OCI-LY7 (cell line): Measurements from ENCODE around the gene SIDT1.

ENCODE experiments used
- CTCF ChIP-seq: fragments of 200-600 bp; sonication (generic); conservative IDR thresholded peaks from 2 replicates; pipeline ENCODE4 v1.5.1; 2014; ENCODE audit warnings: mild to moderate bottlenecking, antibody characterized with exemption, low read length, moderate library complexity, mixed read lengths
- EZH2phosphoT487 ChIP-seq: fragments of 200-600 bp; sonication (generic); IDR thresholded peaks from 2 replicates; pipeline ENCODE4 v1.6.1; 2018; ENCODE audit warnings: low read depth, borderline replicate concordance, mild to moderate bottlenecking, mixed run types, antibody characterized with exemption, low read length, moderate library complexity, mixed read lengths

DNA sequence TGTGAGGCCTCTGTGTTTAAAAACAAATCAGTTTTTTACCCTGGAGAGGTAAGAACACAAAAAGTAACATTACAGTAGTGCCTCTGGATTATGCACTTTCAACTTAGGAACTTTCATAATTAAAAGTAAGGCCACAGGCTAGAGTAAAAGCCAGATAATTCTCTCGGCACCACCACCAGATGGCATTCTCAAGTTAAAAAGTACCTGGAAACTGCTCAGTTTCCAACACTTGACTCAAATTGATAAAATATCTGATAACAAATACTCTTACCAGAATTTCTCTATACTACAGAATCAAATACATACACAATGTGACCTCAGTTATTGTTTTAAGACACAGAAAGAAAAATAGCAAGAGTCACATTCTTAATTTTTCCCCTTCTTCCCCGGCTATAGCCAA, 37.3 kb upstream of the SIDT1 start:
- TF ChIP-seq CTCF (peak; percentile 85), EZH2phosphoT487 (no peak)
